Muscle layer of colon (tissue), 2 donors: ENCODE data around the gene CPA3.

Source experiments
- H3K27ac ChIP-seq: one replicate; pipeline ENCODE4 v1.7.0; 2013; ENCODE audit warnings: low read depth, mild to moderate bottlenecking, low read length, moderate library complexity
- H3K27me3 ChIP-seq, 2 donors: one replicate each; pipeline ENCODE4 v1.7.0; 2013; ENCODE audit warnings: low read length in 2 of 2, mild to moderate bottlenecking in 2 of 2; ENCODE audit not compliant: insufficient read depth in 2 of 2, control insufficient read depth in 1 of 2
- H3K36me3 ChIP-seq: one replicate; pipeline ENCODE4 v1.7.0; 2013; ENCODE audit warnings: mild to moderate bottlenecking, low read length; ENCODE audit not compliant: insufficient read depth
- H3K4me1 ChIP-seq: one replicate; pipeline ENCODE4 v1.7.0; 2013; ENCODE audit warnings: mild to moderate bottlenecking, low read length; ENCODE audit not compliant: insufficient read depth
- H3K4me3 ChIP-seq, 2 donors: one replicate each; pipeline ENCODE4 v1.7.0; 2013; ENCODE audit warnings: low read length in 2 of 2, low read depth in 1 of 2, mild to moderate bottlenecking in 1 of 2, moderate library complexity in 1 of 2
- H3K9ac ChIP-seq: one replicate; pipeline ENCODE4 v1.7.0; 2013; ENCODE audit warnings: low read length
- H3K9me3 ChIP-seq: one replicate; pipeline ENCODE4 v1.7.0; 2013; ENCODE audit warnings: mild to moderate bottlenecking, low read length
- donor health status: abdominal sarcoma.
- donor health status: Adenocarcinoma of cecum.

The CPA3 gene

DNA sequence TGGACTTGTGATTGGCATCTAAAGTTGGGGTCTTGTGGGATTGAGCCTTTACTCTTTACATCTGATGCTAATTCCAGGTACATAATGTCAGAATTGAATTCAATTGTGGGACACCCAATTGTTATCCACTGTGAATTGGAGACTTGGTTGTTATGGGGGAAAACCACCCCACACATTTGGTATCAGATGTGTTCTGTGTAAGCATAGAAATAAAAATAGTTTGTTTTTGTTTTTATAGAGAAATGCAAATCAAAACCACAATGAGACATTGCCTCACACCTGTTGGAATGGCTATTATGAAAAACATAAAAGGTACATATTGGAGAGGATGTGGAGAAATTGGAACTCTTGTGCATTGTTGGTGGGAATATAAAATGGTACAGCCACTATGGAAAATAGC, 58.5 kb downstream of the CPA3 start:
- Histone ChIP-seq H3K27me3 (no peaks in the 10 kb centered on the region), H3K4me3 (no peak overlapping the region), H3K27ac (no peak overlapping the region), H3K36me3 (no peaks in the 10 kb centered on the region), H3K9ac (no peak overlapping the region), H3K4me1 (no peaks in the 10 kb centered on the region), H3K9me3 (no peaks in the 10 kb centered on the region)

DNA sequence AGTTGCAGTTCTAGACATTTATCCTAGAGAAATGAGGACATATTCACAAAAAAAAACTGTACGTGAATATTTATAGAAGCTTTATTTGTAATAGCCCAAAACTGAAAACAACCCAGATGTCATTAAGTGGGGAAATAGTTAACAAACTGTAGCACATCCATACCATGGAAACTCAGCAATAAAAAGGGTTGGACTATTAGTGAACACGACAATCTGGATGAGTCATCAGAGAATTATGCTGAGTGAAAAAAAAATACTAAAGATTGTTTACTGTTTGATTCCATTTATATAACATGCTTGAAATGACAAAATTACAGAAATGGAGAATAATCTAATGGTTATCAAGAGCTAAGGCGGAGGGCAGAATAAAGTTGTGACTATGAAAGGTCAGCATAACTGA, 59.5 kb downstream of the CPA3 start:
- no peaks in the 10 kb centered on the region for H3K4me1 ChIP-seq
- H3K9ac ChIP-seq = no peak overlapping the region
- no peak overlapping the region for H3K27ac ChIP-seq
- H3K27me3 ChIP-seq = no peaks in the 10 kb centered on the region
- H3K9me3 ChIP-seq = no peaks in the 10 kb centered on the region
- no peak overlapping the region for H3K4me3 ChIP-seq
- no peaks in the 10 kb centered on the region for H3K36me3 ChIP-seq

GRCh38 chr3:148925845-148926244, 60.7 kb downstream of the CPA3 start:
- no peaks in the 10 kb centered on the region for H3K9me3 ChIP-seq
- H3K4me3 ChIP-seq = no peak overlapping the region
- H3K36me3 ChIP-seq = no peaks in the 10 kb centered on the region
- no peaks in the 10 kb centered on the region for H3K27me3 ChIP-seq
- H3K9ac ChIP-seq = no peak overlapping the region
- H3K4me1 ChIP-seq = no peaks in the 10 kb centered on the region
- H3K27ac ChIP-seq = no peak overlapping the region

- Histone ChIP-seq H3K9ac (no peak overlapping the region), H3K4me1 (no peaks in the 10 kb centered on the region), H3K4me3 (no peak overlapping the region), H3K27me3 (no peaks in the 10 kb centered on the region), H3K9me3 (no peaks in the 10 kb centered on the region), H3K27ac (no peak overlapping the region), H3K36me3 (no peaks in the 10 kb centered on the region)
Observed at GRCh38 chr3:148930752-148931151, 65.7 kb downstream of the CPA3 start.

- no peaks in the 10 kb centered on the region for H3K27me3 ChIP-seq
- H3K9ac ChIP-seq = no peak overlapping the region
- H3K4me3 ChIP-seq = no peak overlapping the region
- no peaks in the 10 kb centered on the region for H3K4me1 ChIP-seq
- H3K9me3 ChIP-seq = no peaks in the 10 kb centered on the region
- no peaks in the 10 kb centered on the region for H3K36me3 ChIP-seq
- no peak overlapping the region for H3K27ac ChIP-seq
Observed at GRCh38 chr3:148931574-148931973, 66.5 kb downstream of the CPA3 start.

- Histone ChIP-seq H3K36me3 (no peaks in the 10 kb centered on the region), H3K4me1 (no peaks in the 10 kb centered on the region), H3K9me3 (no peaks in the 10 kb centered on the region), H3K27me3 (no peaks in the 10 kb centered on the region), H3K9ac (no peak overlapping the region), H3K4me3 (no peak overlapping the region), H3K27ac (no peak overlapping the region)
Observed at GRCh38 chr3:148932972-148933371, 67.9 kb downstream of the CPA3 start.

GRCh38 chr3:148937467-148938255, 72.6 kb downstream of the CPA3 start:
- no peaks in the 10 kb centered on the region for H3K27me3 ChIP-seq
- H3K4me1 ChIP-seq = no peaks in the 10 kb centered on the region
- H3K4me3 ChIP-seq = no peak overlapping the region
- H3K9ac ChIP-seq = no peak overlapping the region
- no peak overlapping the region for H3K27ac ChIP-seq
- no peaks in the 10 kb centered on the region for H3K9me3 ChIP-seq
- H3K36me3 ChIP-seq = no peaks in the 10 kb centered on the region

- no peaks in the 10 kb centered on the region for H3K36me3 ChIP-seq
- H3K9me3 ChIP-seq = no peaks in the 10 kb centered on the region
- H3K27ac ChIP-seq = no peak overlapping the region
- no peaks in the 10 kb centered on the region for H3K27me3 ChIP-seq
- H3K4me3 ChIP-seq = no peak overlapping the region
- H3K4me1 ChIP-seq = no peaks in the 10 kb centered on the region
- H3K9ac ChIP-seq = no peak overlapping the region
Observed at GRCh38 chr3:148938306-148938705, 73.2 kb downstream of the CPA3 start.

GRCh38 chr3:148938936-148939335, 73.8 kb downstream of the CPA3 start:
- no peak overlapping the region for H3K9ac ChIP-seq
- H3K4me3 ChIP-seq = no peak overlapping the region
- no peaks in the 10 kb centered on the region for H3K4me1 ChIP-seq
- H3K9me3 ChIP-seq = no peaks in the 10 kb centered on the region
- H3K27ac ChIP-seq = no peak overlapping the region
- no peaks in the 10 kb centered on the region for H3K36me3 ChIP-seq
- H3K27me3 ChIP-seq = no peaks in the 10 kb centered on the region

GRCh38 chr3:148940983-148941382, 75.9 kb downstream of the CPA3 start:
- Histone ChIP-seq H3K4me1 (no peaks in the 10 kb centered on the region), H3K4me3 (no peak overlapping the region), H3K27me3 (no peaks in the 10 kb centered on the region), H3K9me3 (no peaks in the 10 kb centered on the region), H3K36me3 (no peaks in the 10 kb centered on the region), H3K27ac (no peak overlapping the region), H3K9ac (no peak overlapping the region)

DNA sequence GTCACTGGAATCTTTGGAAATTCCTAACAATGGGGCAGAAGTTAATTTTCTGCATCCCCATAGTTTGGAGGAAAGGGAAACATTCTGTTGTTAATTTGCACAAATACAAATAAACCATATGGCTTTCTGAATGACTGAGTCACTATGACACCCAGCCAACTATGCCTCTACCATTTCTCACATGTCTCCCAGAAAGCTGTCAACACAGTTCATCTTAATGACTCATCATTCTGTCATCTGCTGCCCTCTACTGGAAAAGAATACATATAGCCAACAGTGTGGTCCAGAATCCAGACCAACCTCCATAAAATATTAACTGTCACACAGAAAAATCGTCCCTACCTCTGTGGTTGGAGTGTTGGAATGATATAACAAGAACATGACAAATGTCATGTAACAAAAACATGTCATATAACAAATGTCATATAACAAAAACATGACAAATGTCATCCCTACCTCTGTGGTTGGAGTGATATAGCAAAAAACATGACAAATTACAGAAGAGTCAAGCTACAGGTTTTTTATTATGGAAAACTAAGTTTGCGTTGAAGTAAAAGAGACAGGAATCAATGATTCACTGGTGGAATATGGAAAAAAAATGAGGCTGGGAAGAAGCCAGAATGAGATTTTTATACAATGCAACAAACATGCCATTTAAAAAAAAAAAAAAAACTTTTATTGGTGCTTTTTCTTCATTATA, 78.6 kb downstream of the CPA3 start:
- Histone ChIP-seq H3K36me3 (no peaks in the 10 kb centered on the region), H3K4me3 (no peak overlapping the region), H3K27me3 (no peaks in the 10 kb centered on the region), H3K9me3 (no peaks in the 10 kb centered on the region), H3K9ac (no peak overlapping the region), H3K27ac (no peak overlapping the region), H3K4me1 (peaks cover 9% of the 10 kb centered on the region)

DNA sequence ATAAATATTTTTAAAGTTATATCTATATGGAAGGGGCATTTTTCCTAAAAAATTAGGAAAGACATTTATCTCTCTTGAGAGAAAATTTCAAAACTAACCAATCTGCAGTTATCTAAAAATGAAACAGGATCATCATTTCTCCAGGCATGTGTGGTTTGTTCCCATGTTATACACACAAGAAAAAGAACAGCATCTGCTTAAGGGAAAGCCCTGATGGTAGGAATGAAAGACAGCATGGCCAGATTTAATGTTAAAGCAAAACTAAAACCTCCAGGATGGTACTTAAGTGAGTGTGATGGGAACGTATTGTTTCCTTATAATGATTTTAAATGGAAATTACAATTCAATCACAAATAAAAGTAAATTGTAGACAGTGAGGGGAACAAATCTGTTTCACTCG, 80.0 kb downstream of the CPA3 start:
- H3K9me3 ChIP-seq = no peaks in the 10 kb centered on the region
- H3K4me1 ChIP-seq = peaks cover 18% of the 10 kb centered on the region
- H3K27ac ChIP-seq = no peak overlapping the region
- no peak overlapping the region for H3K4me3 ChIP-seq
- no peaks in the 10 kb centered on the region for H3K36me3 ChIP-seq
- H3K27me3 ChIP-seq = no peaks in the 10 kb centered on the region
- no peak overlapping the region for H3K9ac ChIP-seq
